Body of pancreas (tissue), 4 donors: ENCODE results near the gene CADM2.
"Not testable (repeated sequence)": the region's sequence is repeated elsewhere in the genome, so short reads cannot be mapped to it uniquely, and the experiment has no call there.

Experiments
- POLR2A ChIP-seq, 3 donors: fragments of 450-650 bp; IDR thresholded peaks; one replicate each; pipeline ENCODE4 v1.6.1; 2016; ENCODE audit warnings: antibody characterized with exemption in 3 of 3, mild to moderate bottlenecking in 2 of 3
- TF ChIP-seq, protein P1 (sequence below), 7 experiments: fragments of 450-650 bp in 4 of 7; fragments of 200-600 bp in 3 of 7; sonication (generic) in 3 of 7; IDR thresholded peaks; one replicate each; pipeline ENCODE4 v1.5.1; 2016 to 2019; ENCODE audit warnings: antibody characterized with exemption in 7 of 7

DNA sequence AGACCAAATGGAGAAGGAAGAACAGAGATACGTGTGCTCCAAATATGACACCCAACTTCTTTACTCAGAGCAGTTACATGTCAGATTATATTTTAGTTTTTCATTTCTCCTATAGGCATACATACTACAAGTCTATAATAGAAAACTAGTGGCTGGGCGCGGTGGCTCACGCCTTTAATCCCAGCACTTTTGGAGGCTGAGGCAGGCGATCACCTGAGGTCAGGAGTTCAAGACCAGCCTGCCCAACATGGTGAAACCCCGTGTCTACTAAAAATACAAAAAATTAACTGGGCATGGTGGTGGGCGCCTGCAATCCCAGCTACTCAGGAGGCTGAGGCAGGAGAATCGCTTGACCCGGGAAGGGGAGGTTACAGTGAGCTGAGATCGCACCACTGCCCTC lies 1030.8 kb downstream of the CADM2 start:
- TF ChIP-seq POLR2A (IDR thresholded peaks at IDR 0.05) = not testable (repeated sequence)
- TF ChIP-seq, protein P1, sequence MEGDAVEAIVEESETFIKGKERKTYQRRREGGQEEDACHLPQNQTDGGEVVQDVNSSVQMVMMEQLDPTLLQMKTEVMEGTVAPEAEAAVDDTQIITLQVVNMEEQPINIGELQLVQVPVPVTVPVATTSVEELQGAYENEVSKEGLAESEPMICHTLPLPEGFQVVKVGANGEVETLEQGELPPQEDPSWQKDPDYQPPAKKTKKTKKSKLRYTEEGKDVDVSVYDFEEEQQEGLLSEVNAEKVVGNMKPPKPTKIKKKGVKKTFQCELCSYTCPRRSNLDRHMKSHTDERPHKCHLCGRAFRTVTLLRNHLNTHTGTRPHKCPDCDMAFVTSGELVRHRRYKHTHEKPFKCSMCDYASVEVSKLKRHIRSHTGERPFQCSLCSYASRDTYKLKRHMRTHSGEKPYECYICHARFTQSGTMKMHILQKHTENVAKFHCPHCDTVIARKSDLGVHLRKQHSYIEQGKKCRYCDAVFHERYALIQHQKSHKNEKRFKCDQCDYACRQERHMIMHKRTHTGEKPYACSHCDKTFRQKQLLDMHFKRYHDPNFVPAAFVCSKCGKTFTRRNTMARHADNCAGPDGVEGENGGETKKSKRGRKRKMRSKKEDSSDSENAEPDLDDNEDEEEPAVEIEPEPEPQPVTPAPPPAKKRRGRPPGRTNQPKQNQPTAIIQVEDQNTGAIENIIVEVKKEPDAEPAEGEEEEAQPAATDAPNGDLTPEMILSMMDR (IDR thresholded peaks at IDR 0.05) = not testable (repeated sequence)
